Measurements from ENCODE around the gene IGSF21.

DNA sequence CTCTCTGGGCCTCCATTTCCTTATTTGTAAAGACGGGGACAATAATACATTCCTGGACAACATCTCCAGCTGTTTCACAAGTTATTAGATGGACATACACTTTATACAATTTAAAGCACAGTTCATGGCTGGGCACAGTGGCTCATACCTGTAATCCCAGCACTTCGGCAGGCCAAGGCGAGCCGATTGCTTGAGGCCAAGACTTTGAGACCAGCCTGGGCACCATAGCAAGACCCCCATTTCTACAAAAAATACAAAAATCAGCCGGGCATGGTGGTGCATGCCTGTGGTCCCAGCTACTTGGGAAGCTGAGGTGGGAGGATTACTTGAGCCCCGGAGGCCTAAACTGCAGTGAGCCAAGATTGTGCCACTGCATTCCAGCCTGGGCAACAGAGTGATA, 34.1 kb downstream of the IGSF21 start:
- TF ChIP-seq POLR2A (IDR thresholded peaks at IDR 0.05) = no peak
- TF ChIP-seq, protein P1, sequence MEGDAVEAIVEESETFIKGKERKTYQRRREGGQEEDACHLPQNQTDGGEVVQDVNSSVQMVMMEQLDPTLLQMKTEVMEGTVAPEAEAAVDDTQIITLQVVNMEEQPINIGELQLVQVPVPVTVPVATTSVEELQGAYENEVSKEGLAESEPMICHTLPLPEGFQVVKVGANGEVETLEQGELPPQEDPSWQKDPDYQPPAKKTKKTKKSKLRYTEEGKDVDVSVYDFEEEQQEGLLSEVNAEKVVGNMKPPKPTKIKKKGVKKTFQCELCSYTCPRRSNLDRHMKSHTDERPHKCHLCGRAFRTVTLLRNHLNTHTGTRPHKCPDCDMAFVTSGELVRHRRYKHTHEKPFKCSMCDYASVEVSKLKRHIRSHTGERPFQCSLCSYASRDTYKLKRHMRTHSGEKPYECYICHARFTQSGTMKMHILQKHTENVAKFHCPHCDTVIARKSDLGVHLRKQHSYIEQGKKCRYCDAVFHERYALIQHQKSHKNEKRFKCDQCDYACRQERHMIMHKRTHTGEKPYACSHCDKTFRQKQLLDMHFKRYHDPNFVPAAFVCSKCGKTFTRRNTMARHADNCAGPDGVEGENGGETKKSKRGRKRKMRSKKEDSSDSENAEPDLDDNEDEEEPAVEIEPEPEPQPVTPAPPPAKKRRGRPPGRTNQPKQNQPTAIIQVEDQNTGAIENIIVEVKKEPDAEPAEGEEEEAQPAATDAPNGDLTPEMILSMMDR (IDR thresholded peaks at IDR 0.05) = no peak
